GM19025 (cell line): ENCODE data around the gene FAAP100.

Source experiments
- ATAC-seq: cut with Tn5 transposase; IDR thresholded peaks from one replicate; pipeline ENCODE4 v1.9.1; 2021; ENCODE audit warnings: mild to moderate bottlenecking, low read depth, moderate library complexity; ENCODE audit not compliant: unreplicated experiment

Gene FAAP100

DNA sequence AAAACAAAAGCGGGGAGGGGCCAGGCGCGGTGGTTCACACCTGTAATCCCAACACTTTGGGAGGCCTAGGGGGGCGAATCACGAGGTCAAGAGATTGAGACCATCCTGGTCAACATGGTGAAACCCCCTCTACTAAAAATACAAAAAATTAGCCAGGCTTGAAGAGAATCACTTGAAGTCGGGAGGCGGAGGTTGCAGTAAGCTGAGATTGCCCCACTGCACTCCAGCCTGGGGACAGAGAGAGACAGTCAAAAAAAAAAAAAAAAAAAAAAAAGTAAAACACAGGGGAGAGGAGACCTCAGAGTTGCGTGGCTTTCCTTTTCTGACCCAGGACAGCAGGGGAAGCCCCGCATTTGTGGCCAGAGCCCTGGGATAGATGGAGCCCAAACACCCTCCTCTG is 59.4 kb downstream of the FAAP100 start:
- ATAC-seq = no peak

DNA sequence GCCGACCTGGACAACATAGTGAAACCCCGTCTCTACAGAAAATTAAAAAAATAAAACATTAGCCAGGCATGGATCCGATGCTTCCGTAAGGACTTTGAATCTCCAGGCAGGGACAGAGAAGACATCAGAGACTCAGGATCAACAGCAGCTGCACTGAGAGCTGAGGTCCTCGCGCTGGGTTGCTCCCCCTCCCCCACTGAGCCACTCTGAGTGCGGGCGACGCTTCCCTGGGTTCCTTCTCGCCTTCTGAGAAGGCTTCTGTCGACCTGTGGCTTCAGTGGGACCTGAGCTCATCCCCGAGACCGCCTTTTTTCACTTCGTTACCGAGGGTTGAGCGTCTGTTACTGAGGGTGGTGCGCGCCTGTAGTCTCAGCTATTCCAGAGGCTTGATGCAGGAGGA is 60.0 kb downstream of the FAAP100 start:
- ATAC-seq = no peak

DNA sequence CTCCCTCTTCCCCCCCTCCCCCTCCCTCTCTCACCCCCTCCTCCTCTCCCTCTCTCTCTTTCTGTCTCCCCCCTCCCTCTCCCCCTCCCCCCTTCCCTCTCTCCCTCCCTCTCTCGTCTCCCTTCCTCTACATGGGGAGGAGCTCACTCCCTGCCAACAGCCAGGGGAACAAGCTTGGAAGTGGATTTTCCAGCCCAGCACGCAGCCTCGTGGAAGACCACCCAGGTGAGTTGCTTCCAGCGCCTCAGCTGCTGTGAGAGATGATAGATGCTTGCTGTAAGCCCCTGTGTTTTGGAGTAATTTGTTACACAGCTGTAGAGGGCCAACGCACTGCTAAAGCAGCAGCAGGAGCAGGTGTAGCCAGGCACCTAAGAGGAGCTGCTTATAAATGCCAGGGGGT is 60.4 kb downstream of the FAAP100 start:
- no peak for ATAC-seq

- ATAC-seq = no peak
Observed at GRCh38 chr17:81491181-81491581, 61.0 kb downstream of the FAAP100 start.

DNA sequence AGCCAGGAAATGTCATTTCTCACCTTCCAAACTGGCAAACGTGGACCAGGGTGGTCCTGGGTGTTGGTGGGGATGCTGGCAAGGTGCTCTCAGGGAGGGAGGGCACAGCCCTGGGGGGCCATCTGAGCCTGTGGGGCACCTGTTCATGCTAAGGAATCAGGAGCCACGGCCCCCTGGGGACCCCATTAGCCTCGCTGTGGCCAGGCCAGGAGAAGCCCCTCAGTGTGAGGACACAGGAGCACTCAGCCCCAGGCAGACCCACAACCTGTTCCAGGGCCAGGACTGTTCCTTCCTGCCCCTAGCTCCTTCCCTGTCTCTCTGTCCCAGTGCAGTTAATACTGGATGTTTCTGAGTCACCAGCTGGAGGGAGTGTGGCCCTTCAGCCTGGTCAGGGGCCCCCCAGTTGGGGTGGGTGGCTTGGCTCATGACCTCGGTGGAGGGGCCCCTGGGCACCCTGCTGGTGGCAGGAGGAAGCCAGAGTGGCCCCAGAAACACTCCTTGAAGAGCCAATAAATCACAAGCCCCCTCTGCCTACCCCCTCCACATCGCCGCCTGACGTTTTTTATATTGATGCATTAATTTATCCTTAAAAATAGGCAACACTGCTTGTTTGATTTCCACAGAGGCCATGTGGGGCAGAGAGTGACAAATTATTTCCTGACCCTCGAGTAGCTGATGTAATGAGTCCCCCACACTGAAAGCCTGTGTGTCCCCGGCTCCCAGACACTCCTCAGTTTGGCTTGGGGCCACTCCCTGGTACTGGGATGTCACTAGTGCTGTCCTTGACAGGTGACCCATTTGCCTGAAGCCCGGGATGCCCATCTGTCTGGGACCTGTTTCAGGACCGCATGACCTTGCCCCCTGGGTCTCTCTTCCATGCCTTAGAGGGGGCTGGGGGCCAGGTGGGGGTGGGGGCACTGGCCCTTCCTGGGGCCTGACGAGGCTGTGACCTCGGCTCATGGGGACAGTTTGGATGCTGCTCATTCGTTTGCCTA is 61.9 kb downstream of the FAAP100 start:
- no peak for ATAC-seq
